HG03066 (cell line): ENCODE measurements around the gene SMIM27.

ENCODE experiments used
- ATAC-seq: cut with Tn5 transposase; IDR thresholded peaks from one replicate; pipeline ENCODE4 v1.9.1; 2021; ENCODE audit warnings: low read depth; ENCODE audit not compliant: unreplicated experiment

SMIM27 gene

DNA sequence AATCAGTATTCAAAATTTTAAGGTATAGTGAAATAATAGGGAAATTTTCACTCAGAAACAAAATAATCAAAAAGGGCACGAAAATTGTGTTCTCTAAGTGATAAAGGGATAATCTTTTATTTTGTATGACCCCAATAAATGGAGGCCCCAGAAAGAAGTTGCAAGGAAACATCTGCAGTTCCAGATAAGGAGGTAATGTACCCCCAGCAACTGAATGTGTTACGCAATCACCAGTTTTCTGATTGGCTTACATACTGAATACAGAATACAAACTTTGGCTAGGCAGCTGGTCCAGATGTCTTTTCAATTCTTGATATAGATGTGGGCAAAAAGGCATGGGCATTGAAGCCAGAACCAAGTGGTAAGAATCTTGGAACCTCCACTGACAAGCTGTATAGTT is 2.0 kb downstream of the SMIM27 start:
- ATAC-seq, result no peak

- no peak for ATAC-seq
These were observed 2.5 kb downstream of the SMIM27 start for GRCh38 chr9:32554591-32554990.

- no peak for ATAC-seq
These were observed 6.3 kb downstream of the SMIM27 start for GRCh38 chr9:32558408-32558934.

DNA sequence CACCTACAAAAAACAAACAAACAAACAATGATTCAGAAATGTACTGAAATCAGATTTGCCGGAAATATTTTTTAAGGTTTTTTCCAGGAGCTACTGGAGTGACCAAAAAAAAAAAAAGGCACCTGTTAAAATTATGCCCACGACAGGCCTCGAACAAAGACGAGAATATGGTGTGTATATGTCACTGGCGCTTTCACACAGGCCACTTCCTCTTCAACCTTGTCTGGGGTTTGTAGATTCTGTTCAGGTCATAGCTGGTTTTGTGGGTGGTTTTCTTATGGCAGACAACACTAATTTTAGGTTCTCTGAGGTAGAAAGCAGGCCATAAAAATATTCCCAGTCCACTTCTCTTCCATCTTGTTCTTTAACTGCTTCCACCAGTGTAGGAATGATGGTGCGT is 13.8 kb downstream of the SMIM27 start:
- no peak for ATAC-seq

DNA sequence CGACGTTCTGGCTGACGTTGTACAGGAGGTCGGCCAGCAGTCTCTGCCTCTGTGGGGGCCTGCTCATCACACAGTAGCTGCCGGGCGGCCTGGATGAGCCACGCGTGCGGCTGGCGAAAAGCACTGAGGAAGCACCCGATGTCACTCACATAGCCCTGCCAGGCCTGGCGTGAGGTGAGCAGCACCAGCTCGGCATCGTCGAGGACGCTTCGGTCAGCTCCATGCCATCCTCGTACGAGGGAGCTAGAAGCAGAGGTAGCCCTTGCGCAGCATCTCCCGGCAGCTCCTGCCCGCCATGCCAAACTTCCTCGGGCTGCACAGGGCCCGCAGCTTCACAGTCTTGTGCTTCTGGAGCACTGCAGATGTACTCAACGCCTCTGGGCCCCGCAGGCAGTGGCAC is 14.6 kb downstream of the SMIM27 start:
- ATAC-seq, result no peak

DNA sequence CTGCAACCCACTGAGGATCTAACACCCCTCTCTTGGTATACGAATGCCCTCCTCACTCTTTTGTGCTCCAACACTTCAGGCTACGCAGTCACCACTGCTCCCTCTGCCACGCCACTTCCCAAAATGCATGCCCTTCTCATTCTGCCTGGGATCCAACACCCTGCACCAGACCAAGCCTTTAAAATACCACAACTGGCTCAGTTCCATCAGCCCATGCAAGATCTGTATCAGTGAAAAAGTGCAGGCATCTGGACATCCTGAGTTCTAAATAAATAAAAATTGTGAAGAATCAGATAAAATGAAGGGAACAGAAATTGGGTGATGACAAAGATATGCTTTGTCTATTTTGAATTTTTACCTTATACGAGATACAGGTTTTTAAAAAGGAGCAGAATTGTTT is 18.1 kb downstream of the SMIM27 start:
- no peak for ATAC-seq

DNA sequence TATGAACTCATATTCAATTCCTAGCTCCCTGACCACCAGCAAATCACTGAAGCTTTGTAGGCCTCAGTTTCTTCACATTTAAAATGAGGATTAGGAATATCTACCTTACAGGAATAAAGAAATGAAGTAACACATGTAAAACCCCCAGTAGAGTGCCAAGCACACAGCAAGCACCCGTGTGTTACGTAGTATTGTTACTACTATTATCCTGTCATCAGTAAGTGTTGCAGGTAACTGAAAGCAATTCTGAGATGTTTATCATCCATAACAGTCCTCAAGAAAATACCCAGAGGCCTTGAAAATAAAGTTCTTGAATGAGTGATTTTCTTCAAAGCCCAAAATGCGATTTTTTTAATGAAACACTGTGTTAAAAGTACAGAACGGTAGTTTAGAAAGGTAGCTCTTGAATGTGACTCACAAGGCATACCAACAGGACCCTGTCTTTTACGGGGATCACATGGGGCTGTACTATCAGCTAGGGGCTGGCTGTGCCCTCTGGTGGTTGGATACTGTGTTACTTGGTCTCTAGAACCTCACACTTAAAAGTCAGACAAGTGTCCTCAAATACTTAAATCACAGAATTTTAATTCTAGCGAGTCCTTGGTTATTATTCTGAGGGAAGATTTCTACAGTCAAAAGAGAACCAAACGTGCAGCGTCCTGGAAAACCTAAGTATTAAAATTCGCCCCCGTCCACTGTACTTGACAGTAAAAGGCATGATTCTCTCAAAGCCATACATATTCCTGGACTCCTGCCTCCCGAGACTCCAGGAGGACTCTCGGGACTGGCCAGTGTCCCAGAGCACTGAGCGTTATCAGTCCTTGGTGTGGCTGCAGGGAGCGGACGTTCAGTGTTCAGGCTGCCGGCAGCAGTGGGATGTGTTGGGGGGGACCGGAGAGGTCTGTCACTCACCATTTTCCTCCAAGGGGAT is 20.1 kb downstream of the SMIM27 start:
- ATAC-seq, result peak; percentile 85

- ATAC-seq, result peak; percentile 87
These were observed 20.9 kb downstream of the SMIM27 start, which contains the start of gene NDUFB6 for GRCh38 chr9:32572900-32573523. Gene NDUFB6, minus strand, starts transcription at chr9:32573159. Its CDS starts 99 bp downstream, at chr9:32573060.

- ATAC-seq, result no peak
These were observed 21.7 kb downstream of the SMIM27 start for GRCh38 chr9:32573821-32574220.

DNA sequence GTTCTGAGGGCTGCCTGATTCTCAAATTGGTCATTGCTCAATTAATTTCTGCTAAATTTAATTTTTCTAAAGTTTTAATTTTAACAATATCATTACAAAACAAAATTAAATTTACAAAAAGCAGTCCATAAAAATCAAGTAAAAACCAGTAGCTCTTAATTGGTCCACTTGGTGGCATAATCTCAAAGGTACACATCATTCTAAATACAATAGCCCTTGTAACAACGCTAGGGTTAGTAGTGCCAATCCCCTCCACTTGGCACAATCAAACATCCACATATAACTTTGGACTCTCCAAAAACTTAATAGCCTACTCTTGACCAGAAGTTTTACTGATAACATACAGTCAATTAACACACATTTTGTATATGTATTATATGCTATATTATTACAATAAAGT is 22.7 kb downstream of the SMIM27 start:
- no peak for ATAC-seq

DNA sequence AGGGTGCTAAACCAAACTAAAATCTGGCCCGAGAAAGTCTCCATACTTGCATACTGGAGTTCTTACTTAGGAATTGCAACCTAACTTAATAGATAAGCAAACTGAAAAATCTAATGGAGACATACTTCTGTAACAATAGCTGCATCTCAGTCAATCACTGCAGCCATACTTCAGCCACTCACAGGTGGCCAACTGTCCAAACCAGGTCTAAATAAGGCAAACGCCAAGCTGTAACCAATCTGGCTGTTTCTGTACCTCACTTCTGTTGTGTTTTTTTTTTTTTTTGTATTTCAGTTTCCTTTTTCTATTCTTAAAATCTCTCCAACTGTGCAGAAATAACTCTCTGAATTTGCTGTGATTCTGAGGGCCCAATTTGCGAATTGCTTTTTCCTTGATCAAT is 25.2 kb downstream of the SMIM27 start:
- no peak for ATAC-seq

GRCh38 chr9:32578976-32579375 is 26.8 kb downstream of the SMIM27 start:
- no peak for ATAC-seq

GRCh38 chr9:32579706-32580331 is 27.7 kb downstream of the SMIM27 start:
- peak; percentile 63 for ATAC-seq

GRCh38 chr9:32580631-32581300 is 28.6 kb downstream of the SMIM27 start:
- ATAC-seq, result no peak

DNA sequence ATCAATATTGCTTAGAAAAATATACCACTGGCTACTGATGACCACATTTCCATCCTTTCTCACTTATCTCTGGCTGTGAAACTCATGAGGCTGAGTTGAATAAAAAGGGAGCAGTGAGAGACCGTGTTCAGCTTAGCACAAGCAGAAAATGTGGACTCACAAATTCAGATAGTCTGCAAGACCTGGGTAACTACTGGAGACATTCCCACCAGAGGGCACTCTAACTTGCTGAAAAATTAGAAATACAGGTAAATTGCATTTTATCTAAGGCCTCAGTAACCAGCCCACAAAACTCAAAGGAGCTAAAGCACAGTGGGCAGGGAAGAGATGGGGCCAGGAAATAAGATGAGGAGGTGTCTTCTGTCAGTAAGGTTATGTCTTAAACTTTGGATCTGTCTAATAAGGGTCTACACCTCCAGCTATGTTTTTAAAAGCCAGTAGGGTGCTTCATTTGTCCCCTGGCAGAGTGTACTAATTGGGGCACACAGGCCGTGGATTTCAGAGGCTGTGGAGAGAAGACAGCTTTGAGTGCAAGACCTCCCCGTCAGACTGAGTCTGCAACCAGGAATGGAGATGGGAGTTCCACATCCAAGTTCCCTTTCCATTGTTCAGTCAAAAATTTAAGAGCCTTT is 29.5 kb downstream of the SMIM27 start:
- ATAC-seq, result no peak

DNA sequence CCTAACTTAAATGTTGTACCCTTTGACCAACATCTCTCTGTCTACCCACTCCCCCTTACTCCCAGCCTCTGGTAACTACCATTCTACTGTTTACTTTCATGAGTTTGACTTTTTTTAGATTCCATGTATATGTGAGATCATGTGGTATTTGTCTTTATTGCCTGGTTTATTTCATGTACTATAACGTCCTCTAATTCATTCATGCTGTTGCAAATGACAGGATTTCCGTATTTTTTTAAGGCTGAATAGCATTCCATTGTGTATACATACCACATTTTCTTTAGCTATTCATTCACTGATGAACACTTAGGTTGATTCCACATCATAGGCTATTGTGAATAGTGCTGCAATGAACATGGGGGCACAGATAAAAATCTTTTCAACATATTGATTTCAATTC is 32.7 kb downstream of the SMIM27 start:
- no peak for ATAC-seq

- no peak for ATAC-seq
These were observed 35.8 kb downstream of the SMIM27 start for GRCh38 chr9:32587901-32588300.

DNA sequence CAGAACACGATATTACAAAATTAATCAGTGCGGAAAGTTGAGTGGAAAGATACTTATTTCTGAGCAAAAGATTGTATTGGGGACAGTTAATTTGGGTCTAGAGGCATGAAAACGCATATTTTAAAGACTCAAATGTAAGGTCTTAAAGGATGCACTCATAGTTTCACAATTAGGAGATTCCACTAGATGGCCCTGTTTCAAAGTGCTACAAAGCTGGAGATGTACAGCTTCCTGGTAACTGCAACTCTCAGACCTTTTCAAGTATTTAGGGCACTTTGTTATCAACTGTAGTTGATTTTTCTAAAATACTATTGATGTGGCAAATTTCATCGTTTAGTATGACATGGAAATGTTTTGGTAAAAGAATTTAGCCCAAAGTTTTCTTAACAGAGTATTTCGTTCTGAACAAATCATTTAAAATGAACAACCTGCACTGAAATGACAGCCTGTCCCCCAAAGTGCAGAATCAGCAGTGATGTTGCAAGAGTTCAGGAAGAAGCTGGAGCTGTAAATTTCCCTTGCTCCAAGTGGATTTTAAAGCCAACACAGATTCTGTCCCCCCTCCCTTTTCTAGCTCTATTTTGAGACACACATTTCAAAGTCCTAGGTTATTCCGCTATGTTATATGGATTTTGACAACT is 37.1 kb downstream of the SMIM27 start:
- ATAC-seq, result no peak

- no peak for ATAC-seq
These were observed 38.3 kb downstream of the SMIM27 start for GRCh38 chr9:32590476-32590875.

- ATAC-seq, result no peak
These were observed 38.8 kb downstream of the SMIM27 start for GRCh38 chr9:32590898-32591297.
